ENCODE results near the gene TIMM50.

- TF ChIP-seq CTCF (IDR thresholded peaks at IDR 0.05) (no peak), POLR2A (IDR thresholded peaks at IDR 0.05) (no peak)
These were observed 9.8 kb upstream of the TIMM50 start for GRCh38 chr19:39470724-39471339.
